Hematopoietic multipotent progenitor cell treated with erythropoietin and hydrocortisone succinate and interleukin-3 and kit ligand, for 4 days (in vitro differentiated cells): ENCODE data around the gene GNAO1.

ENCODE experiments used
- DNase-seq: peaks from one replicate; pipeline ENCODE4 v3.0.0-alpha.2; 2015

Gene GNAO1

DNA sequence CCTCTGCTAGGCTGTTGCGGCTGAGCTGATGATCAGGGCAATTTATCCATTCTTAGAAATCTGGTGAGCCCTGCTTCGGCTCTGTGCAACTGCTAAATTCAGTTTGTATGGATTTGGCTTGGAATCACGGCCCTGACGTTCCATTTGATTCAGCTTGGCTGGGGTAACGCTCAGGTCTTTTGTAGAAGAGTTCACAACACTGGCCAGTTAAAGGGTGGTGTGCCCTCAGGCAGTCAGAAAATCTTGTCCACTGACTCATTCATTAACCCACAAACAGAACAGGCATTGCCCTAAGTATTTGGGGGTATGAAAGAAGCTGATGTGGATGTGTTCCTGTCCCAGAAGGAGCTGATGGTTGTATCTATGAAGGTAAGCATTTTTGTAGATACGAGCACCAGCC is 53.9 kb downstream of the GNAO1 start:
- no peak for DNase-seq

DNA sequence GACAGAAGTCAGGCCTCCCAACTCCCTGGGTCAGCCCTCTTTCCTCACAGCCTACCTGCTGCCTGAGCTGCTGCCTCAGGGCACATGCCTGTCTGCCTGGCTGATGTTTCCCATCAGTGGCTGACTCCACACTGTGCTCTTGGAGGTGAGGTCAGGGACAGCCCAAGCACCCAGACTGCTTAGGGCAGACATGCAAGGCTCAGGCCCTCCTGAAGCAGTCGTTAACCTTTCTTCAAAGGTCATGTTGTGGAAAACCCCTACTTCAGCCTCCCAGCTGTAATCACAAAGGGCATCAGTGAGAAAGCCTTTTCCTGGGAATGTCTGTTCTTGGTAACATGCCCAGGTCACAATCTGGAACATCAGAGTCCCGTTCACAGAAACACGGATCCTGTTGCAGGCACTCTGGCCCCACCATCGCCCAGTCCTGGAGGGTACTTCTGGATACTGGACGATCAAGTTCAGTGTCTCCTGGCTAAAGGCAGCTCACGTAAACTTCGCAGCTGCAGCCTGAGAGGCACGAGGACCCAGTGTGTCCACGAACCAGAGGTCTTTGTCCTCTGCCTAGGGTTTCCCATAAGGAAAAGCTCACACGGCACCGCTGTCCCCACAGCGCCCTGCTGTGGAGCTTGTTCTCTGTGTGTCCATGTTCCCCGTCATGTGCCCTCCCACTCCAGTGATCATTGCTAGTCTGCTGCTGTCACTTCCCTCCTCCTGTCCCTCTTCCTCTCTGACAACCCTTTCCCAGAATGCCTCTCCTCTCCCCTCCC is 54.9 kb downstream of the GNAO1 start:
- no peak for DNase-seq

DNA sequence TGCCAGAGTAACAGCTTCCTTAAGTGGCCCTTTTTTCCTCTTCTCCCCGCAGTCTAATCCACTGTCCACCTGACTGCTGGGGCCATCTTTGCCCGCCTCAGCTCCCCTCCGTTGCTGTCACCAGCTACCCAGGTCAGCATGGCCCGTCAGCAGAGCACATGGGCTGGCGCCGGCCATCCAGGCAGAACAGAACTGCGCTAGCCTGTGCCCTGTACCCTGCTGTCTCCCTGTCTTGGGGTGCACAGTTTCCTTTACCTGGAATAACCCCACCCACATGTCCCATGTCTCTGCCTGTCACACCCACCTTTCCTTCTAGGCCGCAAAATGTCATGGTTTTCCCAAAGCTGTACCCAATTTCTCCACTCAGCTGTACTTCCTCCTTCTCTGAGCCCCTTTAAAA is 55.7 kb downstream of the GNAO1 start:
- DNase-seq: no peak

DNA sequence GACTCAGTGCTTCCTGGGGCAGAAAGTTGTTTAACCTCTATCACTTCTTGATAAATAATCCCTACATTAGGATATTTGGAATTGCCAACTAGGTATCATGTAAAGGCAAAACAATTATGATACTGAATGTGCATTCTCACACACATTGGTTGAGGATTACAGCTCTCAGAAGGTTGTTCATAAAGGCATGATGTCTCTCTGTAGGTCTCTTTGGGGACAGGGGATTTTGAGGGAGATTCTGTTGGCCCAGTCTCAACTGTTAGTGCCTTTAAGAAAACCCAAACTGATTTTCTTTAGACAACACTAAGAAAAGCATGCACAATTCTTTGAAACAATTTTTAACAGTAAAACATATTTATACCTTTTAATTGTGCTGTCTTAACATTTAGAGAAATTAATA is 56.5 kb downstream of the GNAO1 start:
- DNase-seq: no peak

DNA sequence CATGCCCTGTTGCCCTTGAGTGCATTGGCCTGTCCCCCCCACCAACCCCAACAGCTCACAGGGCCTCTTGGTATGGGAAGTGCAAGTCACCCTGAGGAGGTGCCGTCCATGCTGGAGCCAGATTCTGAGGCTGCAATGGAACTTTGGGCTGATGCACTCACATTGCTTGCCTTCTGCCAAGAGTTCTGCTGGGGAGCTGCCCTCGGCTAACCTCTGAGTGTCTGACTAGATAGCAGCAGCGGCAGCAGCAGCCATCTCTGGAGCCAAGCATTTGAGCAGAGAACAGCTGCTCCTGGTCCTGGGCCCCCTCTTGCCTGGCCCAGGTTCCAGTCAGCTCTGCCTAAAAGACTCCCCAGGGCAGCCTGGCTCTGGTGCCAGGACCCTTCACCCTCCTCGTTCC is 61.5 kb downstream of the GNAO1 start:
- no peak for DNase-seq

DNA sequence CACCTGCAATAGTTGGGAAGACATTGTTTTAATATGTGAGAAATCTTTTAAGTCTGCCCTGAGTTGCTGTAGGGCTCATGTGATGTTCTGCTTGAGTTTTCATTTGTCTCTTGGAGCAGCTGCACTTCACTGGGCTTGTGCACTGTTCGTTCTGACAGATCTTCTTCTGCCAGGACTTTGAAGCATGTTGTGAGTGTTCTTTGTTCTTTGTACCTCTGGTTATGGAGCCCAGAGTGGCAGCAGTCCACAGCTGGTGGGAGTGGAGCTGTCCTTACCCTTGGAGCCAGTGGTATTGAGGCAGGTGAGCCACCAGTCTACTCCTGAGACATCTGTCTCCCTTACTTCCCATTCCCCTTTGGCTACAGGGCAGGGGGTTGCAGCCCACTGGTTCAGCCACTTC is 64.6 kb downstream of the GNAO1 start:
- no peak for DNase-seq

DNA sequence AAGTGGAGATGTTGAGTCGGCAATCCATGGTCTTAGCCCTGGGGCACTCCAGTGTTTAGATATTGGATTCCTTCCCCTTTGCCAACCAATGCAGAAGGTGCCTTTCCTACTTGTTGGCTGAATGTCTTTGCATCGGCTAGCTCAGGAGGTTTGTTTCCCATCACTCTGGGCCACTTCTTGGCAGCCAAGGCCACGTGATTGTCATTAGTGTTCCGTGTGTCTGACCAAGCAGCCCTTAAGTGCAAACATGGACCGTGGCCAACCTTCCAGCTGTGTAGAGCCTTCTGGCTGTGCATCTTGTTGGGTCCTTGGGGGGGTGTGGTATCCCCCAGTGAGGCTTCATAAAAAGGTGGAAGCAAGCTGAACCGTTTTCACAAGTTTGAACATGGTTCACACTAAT is 66.0 kb downstream of the GNAO1 start:
- no peak for DNase-seq

DNA sequence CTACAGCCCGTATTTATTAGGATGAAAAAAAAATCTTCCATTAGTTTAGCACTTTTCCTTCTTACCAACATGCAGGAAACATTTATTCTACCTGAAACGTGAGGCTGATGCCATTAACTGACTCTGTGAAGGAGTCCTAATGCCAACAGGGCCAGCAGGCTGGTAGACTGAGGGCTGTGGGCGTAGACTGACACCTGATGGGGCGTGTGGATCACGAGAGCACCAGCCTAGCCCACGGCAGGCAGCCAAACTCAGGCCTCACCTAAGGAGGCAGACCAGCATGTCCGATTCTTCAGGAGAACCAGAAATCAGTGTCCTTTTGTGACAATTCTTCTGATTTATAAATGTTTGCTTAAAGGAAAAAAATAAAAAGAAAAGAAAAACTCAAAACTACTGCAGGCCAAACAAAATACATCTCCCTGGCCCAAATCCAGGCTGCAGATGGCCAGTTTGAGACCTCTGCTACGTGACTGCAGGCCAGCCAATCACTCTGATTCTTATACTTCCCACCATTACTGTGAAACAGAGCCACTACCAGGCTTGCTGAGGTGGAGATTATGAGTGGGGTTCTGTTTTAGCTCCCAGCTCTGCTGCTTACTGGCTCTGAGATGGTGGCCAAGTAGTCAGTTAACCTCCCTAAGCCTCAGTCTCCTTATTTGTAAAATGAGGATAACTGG is 66.5 kb downstream of the GNAO1 start:
- DNase-seq: no peak

DNA sequence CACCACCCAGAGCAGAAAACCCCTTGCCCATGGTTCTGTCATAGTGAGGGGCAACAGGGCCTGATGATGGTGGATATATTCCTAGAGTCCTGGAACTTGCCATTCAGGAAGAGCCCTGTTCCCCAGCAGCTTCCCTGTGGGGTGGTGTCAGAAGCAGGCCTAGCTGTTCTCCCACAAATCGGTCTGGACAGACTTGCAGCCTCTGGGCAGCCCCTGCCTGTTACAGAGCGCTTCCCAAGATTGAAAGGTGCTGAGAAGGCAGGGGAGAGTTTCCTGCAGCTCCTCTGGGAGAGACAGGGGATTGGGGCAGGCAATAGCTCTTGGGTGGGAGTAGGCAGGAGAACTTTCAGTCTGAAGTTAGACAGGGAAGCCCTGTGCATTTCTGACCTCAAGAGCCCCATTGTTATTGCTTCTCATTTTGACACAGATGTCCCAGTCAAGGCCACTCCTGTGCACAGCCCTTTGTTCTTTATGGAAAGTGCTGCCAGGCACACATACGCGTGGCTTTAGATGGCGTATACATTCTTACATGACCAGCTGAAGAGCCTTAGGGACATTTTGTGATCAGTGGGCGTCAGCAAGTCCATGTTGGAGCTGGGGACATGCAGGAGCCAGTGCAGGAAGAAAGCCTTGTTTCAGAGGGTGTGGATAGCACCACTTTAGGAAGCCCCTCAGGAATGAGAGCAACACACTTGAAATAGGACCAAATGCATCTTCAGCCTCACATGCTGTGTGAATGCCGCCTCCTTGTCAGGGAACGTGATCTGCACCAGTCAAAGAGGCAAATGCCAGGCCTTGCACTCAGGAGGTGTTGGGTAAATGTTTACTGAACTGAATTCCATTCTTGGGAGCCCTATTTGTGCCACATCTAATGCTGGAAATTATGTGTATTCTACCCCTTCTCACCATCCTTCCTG is 67.5 kb downstream of the GNAO1 start:
- DNase-seq: no peak

DNA sequence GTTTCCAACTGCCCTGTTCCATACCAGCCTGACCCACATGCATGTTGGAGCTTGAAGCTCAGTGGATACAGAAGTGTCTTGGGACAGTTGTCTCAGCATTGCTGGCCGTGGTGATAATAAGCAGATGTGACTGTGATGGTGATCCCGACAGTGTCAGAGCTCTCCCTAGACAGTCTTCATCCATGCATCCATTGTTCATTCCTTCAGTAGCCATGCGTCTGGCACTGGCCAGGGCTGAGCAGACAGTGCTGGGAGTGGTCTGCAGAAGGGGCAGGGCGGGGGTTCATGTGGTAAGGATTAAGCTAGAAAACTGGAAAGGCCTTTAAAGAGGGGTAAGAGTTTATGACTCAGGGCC is 68.1 kb downstream of the GNAO1 start:
- no peak for DNase-seq

DNA sequence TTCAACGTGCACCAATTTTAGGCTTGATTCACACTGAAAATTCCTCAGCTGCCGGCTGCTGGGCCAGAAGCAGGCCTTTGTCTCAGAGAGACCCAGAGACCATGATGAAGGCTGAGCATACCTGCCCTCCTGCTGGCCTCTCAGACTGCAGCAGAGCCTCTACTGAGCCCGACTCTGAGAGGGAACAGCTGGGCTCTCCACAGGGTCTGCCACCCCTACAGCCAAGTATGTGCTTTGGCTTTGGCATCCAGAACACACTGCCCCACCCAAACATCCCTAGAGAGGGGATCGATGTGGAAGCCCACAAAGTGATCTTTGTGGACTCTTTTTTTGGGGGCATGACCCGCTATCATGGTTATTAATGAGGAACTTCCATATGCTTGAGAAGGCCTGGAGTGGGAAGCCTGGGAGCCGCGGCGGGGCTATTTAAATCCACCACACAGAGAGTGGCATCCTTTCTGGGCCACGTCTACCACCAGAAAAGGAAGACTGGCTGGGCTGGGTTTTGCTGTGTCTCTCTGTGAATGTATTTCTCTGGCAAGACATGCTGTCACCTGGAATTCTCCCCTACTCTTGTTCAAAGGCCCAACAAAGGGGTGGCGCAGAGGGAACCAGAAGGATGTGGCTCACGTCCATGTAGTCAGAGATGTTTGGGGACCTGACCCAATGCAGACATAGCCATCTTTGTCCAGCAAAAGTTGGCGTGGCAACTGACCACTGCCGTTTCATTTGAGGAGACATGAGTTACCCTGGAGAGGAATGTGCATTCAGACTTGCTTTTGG is 69.3 kb downstream of the GNAO1 start:
- DNase-seq: no peak

DNA sequence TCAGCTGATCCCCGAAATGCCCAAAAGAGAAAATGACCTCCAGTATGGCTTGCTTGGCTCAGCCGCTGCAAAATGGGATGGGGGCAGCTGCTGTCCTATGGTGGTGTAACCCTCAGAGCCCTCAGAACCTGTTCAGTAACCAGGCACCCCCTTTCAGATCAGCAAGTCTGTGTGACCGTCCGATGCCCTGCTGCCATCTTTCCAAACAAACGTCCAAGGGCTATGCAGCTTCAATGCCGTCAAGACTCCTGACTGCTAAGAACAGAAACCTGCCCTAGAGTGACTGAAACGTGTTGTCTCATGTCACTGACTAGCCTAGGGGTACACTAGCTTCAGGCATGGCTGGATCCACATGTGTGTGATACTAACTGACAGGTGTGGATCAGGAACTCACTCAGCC is 70.4 kb downstream of the GNAO1 start:
- DNase-seq: no peak

DNA sequence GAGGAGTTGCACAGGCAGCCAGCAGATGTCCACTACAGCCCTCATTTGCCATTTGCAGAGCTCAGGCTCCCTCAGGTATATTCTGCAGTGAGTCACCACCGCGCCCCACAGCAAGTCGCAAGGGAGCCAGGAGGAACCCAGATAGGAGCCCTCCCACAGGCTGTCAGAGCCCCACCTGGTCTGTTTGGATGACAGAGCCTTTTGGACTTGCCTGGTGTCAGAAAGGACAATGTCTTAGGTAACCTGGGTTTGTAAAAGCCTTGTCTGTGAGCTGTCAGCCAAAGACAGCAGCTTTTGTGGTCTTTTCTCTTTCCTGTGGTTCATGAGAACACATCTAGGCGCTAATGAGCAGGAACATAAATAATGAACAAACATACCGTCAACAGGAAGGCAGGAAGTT is 70.9 kb downstream of the GNAO1 start:
- peak; percentile 51 for DNase-seq

DNA sequence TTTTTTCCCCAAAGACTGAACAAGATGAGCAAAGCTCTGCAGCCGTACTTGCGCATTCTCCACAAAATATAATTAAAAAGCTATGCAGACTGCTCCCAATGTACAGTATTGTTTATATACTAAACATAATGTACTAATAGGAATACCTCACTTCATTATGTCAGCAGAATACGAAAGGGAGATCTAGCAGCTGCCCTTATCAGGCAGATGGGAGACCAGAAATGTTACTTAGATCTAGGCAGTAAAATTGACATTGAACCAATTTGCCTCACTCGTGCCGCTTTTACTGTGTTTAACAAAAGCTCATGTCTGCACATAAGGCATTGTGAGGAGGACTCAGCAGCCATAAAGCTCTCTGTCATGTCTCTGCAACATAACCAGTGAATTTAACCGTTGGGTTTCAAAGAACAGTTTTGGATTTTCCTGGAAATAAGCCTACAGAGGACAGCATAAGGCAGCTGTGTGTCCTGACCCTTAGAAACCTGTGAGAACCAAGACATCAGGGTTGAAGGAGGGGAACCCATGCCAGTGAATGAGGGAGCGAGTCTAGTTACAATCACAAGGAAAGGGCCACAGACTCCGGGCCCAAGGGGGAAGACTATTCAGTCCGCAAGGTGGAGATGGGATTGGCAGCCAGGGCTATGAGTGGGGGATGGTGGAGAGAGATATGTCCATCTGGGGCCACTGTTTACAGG is 71.4 kb downstream of the GNAO1 start:
- DNase-seq: peak; percentile 32

DNA sequence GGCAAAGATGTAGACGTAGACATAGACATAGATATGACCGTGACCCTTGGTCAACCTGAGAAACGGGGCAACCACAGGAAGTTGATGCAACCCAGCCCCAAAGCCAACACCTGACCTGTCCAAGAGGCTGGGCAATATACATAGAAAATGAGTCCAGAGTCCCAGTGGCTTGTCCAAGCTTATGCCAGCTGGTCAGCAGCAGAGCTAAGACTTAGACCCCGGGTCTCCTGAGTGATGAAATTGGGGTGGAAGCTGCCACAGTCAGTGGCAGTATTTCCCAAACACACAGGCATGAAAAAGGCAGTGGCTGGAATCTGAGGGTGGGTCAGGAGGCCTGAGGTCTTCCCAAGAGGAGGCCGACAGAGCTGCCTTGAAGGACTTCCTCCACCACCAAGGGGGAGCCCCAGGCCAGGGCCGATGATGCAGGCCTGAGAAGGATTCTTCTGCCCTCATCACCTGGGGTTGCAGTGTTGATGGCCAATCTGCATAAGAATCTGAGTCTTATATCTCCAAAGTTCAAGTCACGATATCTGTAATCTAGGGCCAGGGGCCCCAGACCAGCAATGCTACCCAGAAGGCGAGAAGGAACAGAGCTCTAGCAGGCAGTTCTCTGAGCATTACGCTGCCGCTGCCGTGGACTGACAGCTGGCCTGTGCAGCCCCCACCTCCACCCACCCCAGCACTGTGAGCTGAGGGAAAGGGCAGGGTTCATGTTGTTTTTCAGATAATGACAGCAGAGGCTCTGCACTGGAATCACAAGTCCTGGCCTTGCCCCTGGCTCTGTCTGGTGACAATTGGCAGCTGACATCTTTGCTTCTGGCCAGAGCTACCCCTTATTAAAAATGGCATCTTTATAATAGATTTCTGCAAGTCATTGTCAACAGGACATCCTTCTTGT is 72.7 kb downstream of the GNAO1 start:
- DNase-seq: peak; percentile 22

DNA sequence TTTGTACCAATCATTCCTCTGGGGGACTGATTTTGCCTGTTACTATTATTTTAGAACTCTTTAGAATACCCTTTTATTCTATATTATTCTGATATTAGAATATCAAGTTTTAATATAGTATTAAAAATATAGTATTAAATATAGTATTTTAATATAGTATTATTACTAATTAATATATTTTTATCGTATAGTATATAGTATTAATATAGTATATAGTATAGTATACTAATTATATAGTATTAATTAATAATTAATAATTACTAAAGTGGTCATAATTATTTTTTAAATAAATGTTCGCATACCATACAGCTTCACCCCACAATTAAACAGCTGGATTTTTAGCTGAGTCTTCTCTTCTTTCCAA is 73.3 kb downstream of the GNAO1 start:
- DNase-seq: no peak

DNA sequence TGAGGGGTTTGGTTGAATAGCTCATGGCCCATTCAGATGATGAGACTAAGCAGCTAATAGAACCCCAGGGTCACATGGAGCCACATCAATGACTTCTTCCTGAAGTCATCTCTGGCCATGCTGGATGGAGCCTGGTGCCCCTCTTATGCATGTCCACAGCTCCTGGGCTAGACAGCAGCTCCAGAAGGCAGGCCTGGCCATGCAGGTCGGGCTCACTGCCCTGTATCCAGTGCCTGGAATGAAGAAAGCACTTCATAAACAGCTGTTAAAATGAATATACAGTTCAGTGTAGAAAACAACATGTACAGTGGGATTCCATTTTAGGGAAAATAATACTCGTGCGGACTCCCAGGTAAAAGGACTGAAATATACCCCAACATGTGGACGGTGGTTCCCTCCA is 73.9 kb downstream of the GNAO1 start:
- no peak for DNase-seq

DNA sequence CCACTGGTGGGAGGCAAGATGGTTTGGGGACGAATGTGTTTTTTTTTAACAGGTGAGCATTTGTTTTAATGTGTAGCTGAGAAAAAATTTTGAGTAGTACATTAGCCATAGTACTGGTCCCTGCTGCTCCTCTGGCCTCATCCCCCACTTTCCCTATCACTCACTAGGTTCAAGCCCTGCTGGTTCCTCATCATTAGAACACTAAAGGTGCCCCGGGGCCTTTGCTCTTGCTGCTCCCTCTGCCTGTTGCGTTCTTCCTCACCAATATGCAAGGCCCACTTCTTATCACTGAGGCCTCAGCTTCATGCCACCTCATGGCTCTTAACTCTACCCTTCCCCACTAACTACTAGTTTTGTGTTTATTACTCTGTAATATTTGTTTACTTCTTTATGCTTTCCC is 74.5 kb downstream of the GNAO1 start:
- DNase-seq: no peak

DNA sequence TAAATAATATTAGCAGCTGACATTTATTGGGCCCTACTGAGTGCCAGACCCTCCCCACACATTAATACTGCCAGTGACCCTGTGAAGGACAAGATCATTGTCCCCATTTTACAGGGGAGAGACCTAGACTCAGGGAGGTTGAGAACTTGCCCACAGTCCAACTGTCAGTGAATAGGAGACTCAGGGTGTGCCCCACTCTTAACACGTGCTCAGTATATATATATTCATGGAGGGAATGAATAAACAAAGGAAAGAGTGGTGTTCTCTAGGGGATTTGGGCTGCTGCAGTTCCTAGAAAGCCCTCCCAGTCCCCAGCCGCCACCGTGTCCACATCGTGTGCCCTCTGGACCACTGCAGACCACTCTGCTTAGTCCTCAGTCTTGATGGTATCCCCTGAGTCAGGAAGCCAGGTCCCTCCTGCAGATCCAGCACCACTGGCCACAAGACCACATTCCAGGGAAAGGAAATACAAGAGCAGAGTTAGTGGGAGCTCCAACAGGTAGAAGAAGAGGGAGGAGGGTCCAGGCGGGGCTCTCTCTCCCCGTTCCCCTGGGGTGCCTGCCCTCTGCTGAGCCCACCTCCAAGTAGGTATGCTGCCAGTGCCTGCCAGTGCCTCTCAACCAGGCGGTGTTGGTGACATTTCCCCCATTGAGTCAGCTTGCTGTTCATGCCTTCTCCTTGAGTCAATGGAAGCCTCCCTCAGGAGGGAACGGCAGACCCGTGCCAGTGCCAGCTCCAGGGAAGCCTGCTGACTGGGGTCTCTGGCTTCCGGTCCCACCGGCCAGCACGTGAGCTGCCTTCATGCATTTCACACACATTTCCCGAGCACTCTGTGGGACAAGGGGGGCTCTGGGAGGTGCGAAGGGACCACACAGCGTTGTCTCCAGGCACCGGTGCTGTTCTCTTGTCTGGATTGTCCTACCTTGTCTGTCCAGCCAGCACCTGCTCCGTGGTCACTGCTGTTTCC is 75.6 kb downstream of the GNAO1 start:
- DNase-seq: no peak

DNA sequence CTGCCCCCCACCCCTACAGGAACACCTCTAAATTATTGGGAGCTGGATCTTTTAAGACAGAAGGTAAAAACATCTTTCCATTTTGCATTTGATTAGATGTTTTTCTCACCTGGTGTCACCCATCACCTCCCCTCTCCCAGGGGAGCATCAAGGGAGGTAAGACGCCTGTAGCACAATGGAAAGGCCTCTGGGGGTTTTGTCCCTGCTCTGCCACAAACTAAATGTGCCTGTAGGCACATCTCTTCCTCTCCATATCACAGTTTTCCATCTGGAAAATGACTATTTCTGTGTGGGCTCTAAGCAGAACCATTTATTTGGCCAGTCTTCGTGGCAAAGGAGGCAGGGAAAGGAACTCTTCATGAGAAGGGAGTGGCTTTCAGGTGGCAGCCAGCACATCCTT is 76.6 kb downstream of the GNAO1 start:
- DNase-seq: no peak
